SK-MEL-5 (cell line): ENCODE measurements around the gene RSPH1. TPM values are rescaled to one million over a fixed set of nuclear protein-coding genes. Genes with fewer than 3 reads are reported as not detected.
A peak's percentile ranks its signal among the peaks of the same experiment; 100 is the strongest.

ENCODE experiments used
- DNase-seq: peaks from one replicate; pipeline ENCODE4 v3.0.0-alpha.2; 2016; ENCODE audit warnings: low read depth, low spot score
- in situ Hi-C: cut with HindIII; loops from 2 replicates; pipeline ENCODE4 v1.10.0; 2016; ENCODE audit warnings: low sequenced_read_pairs, high pct_unique_total_duplicates, low pct_unique_long_range_greater_than_20kb
- polyA plus RNA-seq, 2 experiments: library from polyadenylated mRNA; depleted of rRNA; stranded (reverse); fragments of >200 nt; gene quantifications; 2 replicates each; pipeline ENCODE4 v1.2.3, GENCODE V29; 2015
- total RNA-seq: library from RNA; depleted of rRNA; stranded (reverse); fragments of >200 nt; shearing (Covaris generic); gene quantifications from 2 replicates; pipeline ENCODE4 v1.2.3, GENCODE V29; 2014; rRNA removed

RSPH1 gene
- 0.11 TPM in 1 of 2 replicates, not detected in the other for total RNA-seq
- 0.15 and 0.25 TPM in 2 replicates for polyA plus RNA-seq (2015; cell fraction: cytosol; rRNA removed)
- polyA plus RNA-seq (2015; cell fraction: nucleus; rRNA removed), result not detected in 2 replicates

- in situ Hi-C loops, result no loop called here
These were observed at the start of gene RSPH1 for GRCh38 chr21:42496120-42496838. Gene RSPH1 (minus strand): TSS chr21:42496224. CDS start chr21:42496186, 38 bp downstream.

GRCh38 chr21:42545745-42546144 is 49.7 kb upstream of the RSPH1 start:
- in situ Hi-C loops, result no loop called here
- DNase-seq, result no peak

More at GRCh38 chr21:42496120-42496838, at the start of gene RSPH1:
- peak; percentile 97 for DNase-seq

DNA sequence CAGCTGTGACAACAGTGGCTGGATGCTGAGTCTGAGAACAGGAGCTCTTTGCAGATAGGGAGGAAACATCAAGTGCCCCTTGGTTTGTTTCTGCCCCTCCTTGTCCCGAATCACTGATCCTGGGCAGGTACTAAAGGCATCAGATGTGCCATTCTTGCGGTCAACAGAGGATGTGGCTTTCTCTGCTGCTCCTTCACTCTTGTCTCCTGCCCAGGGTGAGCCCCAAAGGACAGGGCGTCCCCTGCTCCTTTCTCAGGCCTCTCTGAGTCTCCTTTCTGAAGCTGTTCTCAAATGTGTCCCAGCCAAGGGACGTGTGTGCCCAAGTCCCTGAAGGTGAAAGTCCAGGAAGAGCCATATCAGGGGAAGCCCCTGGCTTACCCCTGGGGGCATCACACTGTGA is 49.3 kb upstream of the RSPH1 start:
- DNase-seq, result no peak
- in situ Hi-C loops, result no loop called here

DNA sequence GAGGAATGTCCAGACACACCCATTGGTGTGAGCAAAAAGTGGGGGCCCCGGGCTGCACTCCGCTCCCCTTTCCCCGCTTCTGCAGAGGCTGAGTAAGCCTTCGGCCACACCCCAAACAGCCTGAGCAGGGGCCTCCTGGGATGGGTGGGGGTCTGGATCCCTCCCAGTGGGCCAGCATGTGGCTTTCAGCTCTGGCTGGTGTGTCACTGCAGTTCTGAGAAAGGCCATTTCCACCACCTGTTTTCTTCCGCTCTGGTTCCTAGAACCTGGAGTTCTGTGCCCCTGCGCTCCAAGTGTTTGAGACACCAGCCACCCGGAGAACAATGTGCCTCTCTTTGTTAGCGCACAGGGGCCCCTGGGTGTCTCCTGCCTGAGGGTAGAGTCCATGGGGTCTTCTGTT is 48.5 kb upstream of the RSPH1 start:
- in situ Hi-C loops, result no loop called here

DNA sequence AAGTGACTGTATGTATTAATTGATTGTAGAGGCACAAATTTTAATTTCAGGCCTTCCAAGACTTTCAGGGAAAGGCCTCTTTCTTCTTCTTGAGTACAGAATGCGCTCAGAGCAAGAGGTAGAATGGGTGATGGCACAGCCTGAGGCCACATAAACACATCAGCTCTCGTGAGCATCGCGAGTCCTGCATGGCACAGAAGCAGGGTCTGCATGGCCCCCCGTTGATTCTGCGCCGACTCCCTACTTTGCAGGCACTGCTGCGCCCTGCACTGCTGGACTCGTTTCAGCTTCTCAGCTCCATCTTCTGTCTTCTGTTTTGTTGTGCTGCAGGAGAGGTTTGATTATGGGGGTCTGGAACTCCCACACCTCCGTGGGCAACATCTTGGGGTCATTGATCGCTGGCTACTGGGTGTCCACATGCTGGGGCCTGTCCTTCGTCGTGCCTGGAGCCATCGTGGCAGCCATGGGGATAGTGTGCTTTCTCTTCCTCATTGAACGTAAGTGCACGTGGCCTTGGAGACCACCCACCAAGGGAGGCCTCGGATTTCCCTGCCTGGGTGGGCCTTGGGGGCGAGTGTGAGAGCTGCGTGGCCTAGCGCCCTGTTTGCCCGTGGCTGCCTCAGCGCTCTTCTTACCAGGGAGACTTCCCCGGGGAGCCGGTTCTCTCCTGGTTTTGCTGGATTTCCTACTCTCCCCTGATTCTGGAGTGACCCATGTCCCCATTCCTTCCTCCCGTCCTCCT is 47.3 kb upstream of the RSPH1 start:
- no peak for DNase-seq
- in situ Hi-C loops, result no loop called here

More for the DNA sequence above, 48.5 kb upstream of the RSPH1 start:
- no peak for DNase-seq

GRCh38 chr21:42542596-42542995 is 46.6 kb upstream of the RSPH1 start:
- DNase-seq, result no peak
- in situ Hi-C loops, result no loop called here

DNA sequence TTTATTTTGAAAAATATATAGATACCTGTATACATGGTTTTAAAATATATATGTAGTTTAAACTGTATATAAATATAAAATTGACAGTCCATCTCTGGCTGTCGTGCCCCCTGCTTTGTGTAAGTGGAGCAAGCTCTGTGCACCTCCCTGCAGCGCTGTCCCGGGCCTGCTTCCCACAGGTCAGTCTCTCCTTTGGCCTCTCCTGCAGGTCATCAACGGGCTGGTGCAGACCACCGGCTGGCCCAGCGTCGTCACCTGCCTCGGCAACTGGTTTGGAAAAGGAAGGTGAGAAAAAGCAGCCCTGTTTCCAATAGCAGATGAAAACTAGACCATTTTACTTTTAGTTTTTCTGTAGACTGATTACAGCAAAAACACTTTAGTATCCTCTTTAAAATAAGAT is 46.2 kb upstream of the RSPH1 start:
- DNase-seq, result no peak
- in situ Hi-C loops, result no loop called here

- in situ Hi-C loops, result no loop called here
These were observed 45.6 kb upstream of the RSPH1 start for GRCh38 chr21:42541618-42542017.

GRCh38 chr21:42541174-42541573 is 45.1 kb upstream of the RSPH1 start:
- DNase-seq, result no peak
- in situ Hi-C loops, result no loop called here

More at GRCh38 chr21:42541618-42542017, 45.6 kb upstream of the RSPH1 start:
- no peak for DNase-seq

- in situ Hi-C loops, result no loop called here
- no peak for DNase-seq
These were observed 44.4 kb upstream of the RSPH1 start for GRCh38 chr21:42540396-42540795.

GRCh38 chr21:42539931-42540343 is 43.9 kb upstream of the RSPH1 start:
- in situ Hi-C loops, result no loop called here
- peak; percentile 10 for DNase-seq

GRCh38 chr21:42539342-42539741 is 43.3 kb upstream of the RSPH1 start:
- no peak for DNase-seq
- in situ Hi-C loops, result no loop called here

- DNase-seq, result no peak
These were observed 42.7 kb upstream of the RSPH1 start for GRCh38 chr21:42538479-42539275.

DNA sequence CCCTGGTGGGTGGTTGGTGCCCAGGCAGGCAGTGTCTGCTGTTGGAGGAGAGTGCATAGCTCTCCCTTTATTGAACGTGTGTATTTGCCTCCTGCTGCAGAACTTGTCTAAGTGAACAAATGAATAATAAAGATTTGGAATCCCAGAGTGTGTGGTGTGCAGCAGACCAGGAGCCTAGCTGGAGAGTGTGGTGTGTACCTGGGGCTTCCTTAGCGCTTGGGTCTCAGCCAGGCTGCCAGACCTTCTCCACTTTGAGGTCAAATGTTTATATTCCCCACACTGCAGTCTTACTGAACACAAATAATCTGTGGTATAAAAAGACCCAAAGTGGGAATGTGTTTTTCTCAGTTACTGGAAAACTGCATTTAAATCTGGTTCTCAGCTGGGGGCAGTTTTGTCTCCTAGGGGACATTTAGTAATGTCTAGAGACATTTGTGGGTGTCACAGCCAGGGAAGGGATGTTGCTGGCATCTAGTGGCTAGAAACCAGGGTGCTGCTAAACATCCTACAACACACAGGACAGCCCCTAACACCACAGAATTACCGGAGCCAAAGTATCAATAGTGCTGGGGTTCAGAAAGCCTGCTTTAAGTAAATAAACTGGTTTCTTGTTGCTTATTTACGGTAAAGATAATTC is 41.2 kb upstream of the RSPH1 start:
- in situ Hi-C loops, result no loop called here
- DNase-seq, result peak; percentile 16

More at GRCh38 chr21:42538479-42539275, 42.7 kb upstream of the RSPH1 start:
- in situ Hi-C loops, result no loop called here

DNA sequence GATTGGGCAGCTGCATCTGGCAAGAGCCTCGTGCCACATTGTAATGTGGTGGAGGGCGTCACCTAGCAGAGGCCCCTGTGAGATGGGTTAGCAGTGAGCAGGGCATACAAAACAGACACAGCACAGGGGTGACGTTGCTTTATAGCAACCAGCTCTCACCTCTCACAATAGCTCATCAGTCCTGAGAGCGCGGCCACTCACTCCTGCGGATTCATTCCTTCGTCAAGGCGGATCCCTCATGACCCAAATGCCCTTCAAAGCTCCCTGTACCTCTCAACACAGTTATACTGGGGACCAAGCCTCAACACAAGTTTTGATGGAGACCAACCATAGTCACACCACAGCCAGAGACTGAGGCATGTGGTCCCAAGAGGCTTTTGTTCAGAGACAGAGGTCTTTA is 40.6 kb upstream of the RSPH1 start:
- in situ Hi-C loops, result no loop called here
- no peak for DNase-seq

DNA sequence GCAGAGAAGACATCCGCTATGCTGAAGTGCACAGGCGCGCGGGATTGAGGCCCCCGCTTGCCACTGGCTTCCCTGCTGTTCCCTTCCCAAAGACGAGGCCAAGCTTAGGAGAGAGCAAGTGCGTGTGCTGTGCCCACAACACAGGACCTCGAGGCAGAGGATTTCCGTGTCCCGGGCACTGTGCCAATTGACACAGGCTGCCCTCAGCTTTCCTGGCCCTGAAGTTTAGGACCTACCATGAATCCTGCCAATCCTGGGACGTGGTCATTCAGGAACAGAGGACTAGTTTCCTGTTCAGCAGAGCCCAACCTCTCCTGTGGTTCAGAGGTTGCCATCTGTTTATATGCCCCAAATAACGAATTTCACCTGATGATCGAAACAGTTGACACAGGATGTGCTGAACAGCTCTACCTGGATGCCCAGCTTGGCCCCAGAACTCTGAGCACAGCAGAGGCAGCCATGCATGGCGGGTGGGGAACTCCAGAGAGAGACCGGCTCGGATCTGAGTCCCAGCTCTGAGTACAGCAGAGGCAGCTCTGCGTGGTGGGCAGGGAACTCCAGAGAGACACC is 39.7 kb upstream of the RSPH1 start:
- in situ Hi-C loops, result no loop called here
- no peak for DNase-seq
